Measurements from ENCODE around the gene ZBTB22.

- TF ChIP-seq CTCF (IDR thresholded peaks at IDR 0.05; ENCODE audit: poor library complexity, severe bottlenecking) (no peak), TAF1 (IDR thresholded peaks at IDR 0.05; ENCODE audit: low read depth) (no peak)
These were observed 11.2 kb downstream of the ZBTB22 start for GRCh38 chr6:33306356-33306755.
